Stomach (tissue), 9 donors: Measurements from ENCODE around the gene DENND2C. TPM values are rescaled to one million over a fixed set of nuclear protein-coding genes. Genes with fewer than 3 reads are reported as not detected.

Source experiments
- DNase-seq, 2 donors: peaks; one replicate each; pipeline versions ENCODE4 v3.0.0 to v3.0.0-alpha.2; 2013 to 2019
- H3K27ac ChIP-seq, 5 donors: fragments of 200-600 bp in 4 of 5; sonication (generic) in 4 of 5; one replicate each; pipeline ENCODE4 v1.5.1; 2013 to 2019; ENCODE audit warnings: mild to moderate bottlenecking in 1 of 5, moderate library complexity in 1 of 5
- H3K27me3 ChIP-seq, 3 donors: fragments of 200-600 bp; sonication (generic); one replicate each; pipeline ENCODE4 v1.5.1; 2017 to 2019; ENCODE audit warnings: mixed run types in 1 of 3
- H3K36me3 ChIP-seq, 4 donors: fragments of 200-600 bp; sonication (generic); 1 replicate in 3 of 4; 2 replicates in 1 of 4; pipeline ENCODE4 v1.5.1; 2016 to 2019
- H3K4me1 ChIP-seq, 4 donors: fragments of 200-600 bp; sonication (generic); one replicate each; pipeline ENCODE4 v1.5.1; 2016 to 2019
- H3K4me3 ChIP-seq, 4 donors: fragments of 200-600 bp; sonication (generic) in 3 of 4; one replicate each; pipeline ENCODE4 v1.5.1; 2016 to 2019; ENCODE audit warnings: mild to moderate bottlenecking in 1 of 4
- H3K9me3 ChIP-seq, 4 donors: fragments of 200-600 bp; sonication (generic); one replicate each; pipeline ENCODE4 v1.5.1; 2016 to 2019
- CTCF ChIP-seq, 7 experiments: fragments of 450-650 bp in 4 of 7; fragments of 200-600 bp in 3 of 7; sonication (generic) in 3 of 7; IDR thresholded peaks; one replicate each; pipeline ENCODE4 v1.5.1; 2016 to 2019; ENCODE audit warnings: antibody characterized with exemption in 7 of 7, control low read depth in 2 of 7, mild to moderate bottlenecking in 1 of 7
- EP300 ChIP-seq: sonication (generic); formaldehyde crosslinking; IDR thresholded peaks from one replicate; pipeline ENCODE4 v1.6.1; 2017; ENCODE audit warnings: antibody characterized with exemption
- POLR2A ChIP-seq, 4 donors: fragments of 450-650 bp; IDR thresholded peaks; one replicate each; pipeline ENCODE4 v1.6.1; 2016; ENCODE audit warnings: antibody characterized with exemption in 4 of 4, control low read depth in 2 of 4, mild to moderate bottlenecking in 1 of 4, moderate library complexity in 1 of 4
- POLR2AphosphoS5 ChIP-seq, 3 donors: sonication (generic); formaldehyde crosslinking; IDR thresholded peaks; one replicate each; pipeline ENCODE4 v1.6.1; 2016; ENCODE audit warnings: antibody characterized with exemption in 3 of 3
- WGBS, 5 donors: extraction: QIAGEN DNeasy Blood & Tissue Kit in 3 of 5; methylation state at CpG; one replicate each; pipeline versions ENCODE4 v1.1.5 to v1.1.7; 2013 to 2018; 5-methylcytosine and 5-hydroxymethylcytosine counted together
- intact Hi-C: fragments of 100-400 bp; cut with DNase I; formaldehyde crosslinking; loops from one replicate; pipeline ENCODE4 v1.15.1; 2023; ENCODE audit warnings: low total_unique reads
- polyA plus RNA-seq, 3 donors: library from polyadenylated mRNA; stranded (reverse); fragments of 200-250 nt; gene quantifications; one replicate each; pipeline ENCODE4 v1.2.3, GENCODE V29; 2013
- total RNA-seq, 5 donors: library from RNA; depleted of rRNA; stranded (reverse); fragments of >200 nt; gene quantifications; one replicate each; pipeline versions ENCODE4 v1.1.0 to v1.2.3, GENCODE V29; 2014 to 2016
- donor health status: healthy with polysubstance abuse.
- donor health status: Bipolar disorder and iron deficiency.
- donor health status: healthy.

The DENND2C gene
- total and polyA plus RNA-seq, 8 donors = 0.89 to 7.3 (median 2.7) TPM

GRCh38 chr1:114695430-114696058, 25.7 kb upstream of the DENND2C start, which contains the start of gene AMPD1:
TSS of gene AMPD1 (minus strand) at chr1:114695546. CDS start at chr1:114695471, 75 bp downstream.
- Histone ChIP-seq H3K27me3 (peaks cover 0 to 3% (median 0%) of the 10 kb centered on the region in 3 donors), H3K9me3 (no peaks in the 10 kb centered on the region), H3K27ac (no peak within 1 kb of the TSS), H3K36me3 (no peaks in the 10 kb centered on the region), H3K4me1 (no peaks in the 10 kb centered on the region), H3K4me3 (no peak within 1 kb of the TSS)
- WGBS, 5 donors = 71 to 84% (median 81%) methylated on average over 6 of the region's 6 CpGs
- no peak for TF ChIP-seq EP300
- no peak for TF ChIP-seq CTCF (IDR thresholded peaks at IDR 0.05)
- no peak for TF ChIP-seq POLR2AphosphoS5 (IDR thresholded peaks at IDR 0.05)
- no peak for TF ChIP-seq POLR2A (IDR thresholded peaks at IDR 0.05)
- intact Hi-C loops = no loop called here
- DNase-seq = no peak

- intact Hi-C loops = no loop called here
These were observed 24.9 kb upstream of the DENND2C start for GRCh38 chr1:114694540-114695310.

GRCh38 chr1:114692947-114693346, 23.1 kb upstream of the DENND2C start:
- no peaks in the 10 kb centered on the region for H3K36me3 ChIP-seq
- H3K27me3 ChIP-seq = peaks cover 0 to 14% (median 0%) of the 10 kb centered on the region in 3 donors
- no peak overlapping the region for H3K4me3 ChIP-seq
- TF ChIP-seq POLR2A (IDR thresholded peaks at IDR 0.05) (no peak), EP300 (no peak), POLR2AphosphoS5 (IDR thresholded peaks at IDR 0.05) (no peak), CTCF (IDR thresholded peaks at IDR 0.05) (no peak)
- H3K9me3 ChIP-seq = no peaks in the 10 kb centered on the region
- WGBS, 5 donors = 91 to 96% (median 92%) methylated on average over 3 of the region's 3 CpGs
- no peaks in the 10 kb centered on the region for H3K4me1 ChIP-seq
- intact Hi-C loops = no loop called here
- no peak for DNase-seq
- H3K27ac ChIP-seq = no peak overlapping the region

More at GRCh38 chr1:114694540-114695310, 24.9 kb upstream of the DENND2C start:
- Histone ChIP-seq H3K9me3 (no peaks in the 10 kb centered on the region), H3K27me3 (peaks cover 0 to 3% (median 0%) of the 10 kb centered on the region in 3 donors), H3K27ac (no peak overlapping the region), H3K36me3 (no peaks in the 10 kb centered on the region), H3K4me3 (no peak overlapping the region), H3K4me1 (no peaks in the 10 kb centered on the region)
- no peak for DNase-seq
- WGBS, 5 donors = 79 to 86% (median 84%) methylated on average over 9 of the region's 9 CpGs
- TF ChIP-seq EP300 (no peak), POLR2AphosphoS5 (IDR thresholded peaks at IDR 0.05) (no peak), CTCF (IDR thresholded peaks at IDR 0.05) (no peak), POLR2A (IDR thresholded peaks at IDR 0.05) (no peak)

GRCh38 chr1:114691061-114691460, 21.2 kb upstream of the DENND2C start:
- no peak for TF ChIP-seq POLR2AphosphoS5 (IDR thresholded peaks at IDR 0.05)
- no peak for TF ChIP-seq EP300
- TF ChIP-seq POLR2A (IDR thresholded peaks at IDR 0.05) = no peak
- TF ChIP-seq CTCF (IDR thresholded peaks at IDR 0.05) = no peak
- Histone ChIP-seq H3K4me3 (no peak overlapping the region), H3K9me3 (no peaks in the 10 kb centered on the region), H3K27me3 (peaks cover 0 to 23% (median 0%) of the 10 kb centered on the region in 3 donors), H3K4me1 (no peaks in the 10 kb centered on the region), H3K27ac (no peak overlapping the region), H3K36me3 (no peaks in the 10 kb centered on the region)
- no peak for DNase-seq
- intact Hi-C loops = no loop called here
- 66 to 85% (median 73%) methylated on average over 2 of the region's 2 CpGs for WGBS, 5 donors
